Measurements from ENCODE around the gene HK2. TPM values are rescaled to one million over a fixed set of nuclear protein-coding genes. Genes with fewer than 3 reads are reported as not detected.

HK2 gene
- total RNA-seq, 1 donor from 2014 or later, result 27.6 TPM

- TF ChIP-seq CTCF (conservative IDR thresholded peaks at IDR 0.05), result no peak
- Mint-ChIP-seq H3K27ac (no peak overlapping the region), H3K4me3 (no peak overlapping the region), H3K27me3 (no peaks in the 10 kb centered on the region), H3K36me3 (peaks cover 24% of the 10 kb centered on the region), H3K9me3 (no peaks in the 10 kb centered on the region), H3K4me1 (ENCODE audit: unreplicated experiment) (peaks cover 6% of the 10 kb centered on the region)
- no peak for DNase-seq (ENCODE audit: extremely low spot score, unreplicated experiment)
Measured at GRCh38 chr2:74869517-74869916, 35.6 kb downstream of the HK2 start.

GRCh38 chr2:74870951-74871350 is 37.0 kb downstream of the HK2 start:
- Mint-ChIP-seq H3K4me3 (no peak overlapping the region), H3K4me1 (ENCODE audit: unreplicated experiment) (peaks cover 10% of the 10 kb centered on the region), H3K27me3 (no peaks in the 10 kb centered on the region), H3K27ac (no peak overlapping the region), H3K9me3 (no peaks in the 10 kb centered on the region), H3K36me3 (peaks cover 24% of the 10 kb centered on the region)
- TF ChIP-seq CTCF (conservative IDR thresholded peaks at IDR 0.05), result no peak
- no peak for DNase-seq (ENCODE audit: extremely low spot score, unreplicated experiment)

- H3K27ac Mint-ChIP-seq, result no peak overlapping the region
- peaks cover 14% of the 10 kb centered on the region for H3K4me1 Mint-ChIP-seq (ENCODE audit: unreplicated experiment)
- no peaks in the 10 kb centered on the region for H3K9me3 Mint-ChIP-seq
- H3K27me3 Mint-ChIP-seq, result no peaks in the 10 kb centered on the region
- H3K36me3 Mint-ChIP-seq, result peaks cover 29% of the 10 kb centered on the region
- no peak for DNase-seq (ENCODE audit: extremely low spot score, unreplicated experiment)
- H3K4me3 Mint-ChIP-seq, result no peak overlapping the region
- TF ChIP-seq CTCF (conservative IDR thresholded peaks at IDR 0.05), result no peak
Measured at GRCh38 chr2:74871414-74871813, 37.5 kb downstream of the HK2 start.

GRCh38 chr2:74872389-74872836 is 38.5 kb downstream of the HK2 start:
- H3K27ac Mint-ChIP-seq, result no peak overlapping the region
- TF ChIP-seq CTCF (conservative IDR thresholded peaks at IDR 0.05), result no peak
- H3K4me3 Mint-ChIP-seq, result no peak overlapping the region
- H3K4me1 Mint-ChIP-seq (ENCODE audit: unreplicated experiment), result peaks cover 14% of the 10 kb centered on the region
- no peaks in the 10 kb centered on the region for H3K9me3 Mint-ChIP-seq
- no peak for DNase-seq (ENCODE audit: extremely low spot score, unreplicated experiment)
- H3K27me3 Mint-ChIP-seq, result no peaks in the 10 kb centered on the region
- H3K36me3 Mint-ChIP-seq, result peaks cover 30% of the 10 kb centered on the region

GRCh38 chr2:74873012-74873665 is 39.2 kb downstream of the HK2 start:
- DNase-seq (ENCODE audit: extremely low spot score, unreplicated experiment), result no peak
- peaks cover 28% of the 10 kb centered on the region for H3K36me3 Mint-ChIP-seq
- no peaks in the 10 kb centered on the region for H3K27me3 Mint-ChIP-seq
- H3K9me3 Mint-ChIP-seq, result no peaks in the 10 kb centered on the region
- TF ChIP-seq CTCF (conservative IDR thresholded peaks at IDR 0.05), result no peak
- peaks cover 10% of the 10 kb centered on the region for H3K4me1 Mint-ChIP-seq (ENCODE audit: unreplicated experiment)
- H3K27ac Mint-ChIP-seq, result no peak overlapping the region
- no peak overlapping the region for H3K4me3 Mint-ChIP-seq

All from type B pancreatic cell (in vitro differentiated cells).